Measurements from ENCODE around the gene CCL4. TPM values are rescaled to one million over a fixed set of nuclear protein-coding genes. Genes with fewer than 3 reads are reported as not detected.

Gene CCL4
- total RNA-seq, 2 donors from 2014 or later = not detected

GRCh38 chr17:36057911-36058310, 45.7 kb upstream of the CCL4 start:
- H3K4me1 ChIP-seq (ENCODE audit: control insufficient read depth, insufficient read depth, low read length) = no peaks in the 10 kb centered on the region
- Mint-ChIP-seq H3K4me1 (no peaks in the 10 kb centered on the region), H3K9me3 (no peaks in the 10 kb centered on the region), H3K4me3 (no peak overlapping the region), H3K36me3 (ENCODE audit: low read depth) (no peaks in the 10 kb centered on the region), H3K27ac (no peak overlapping the region), H3K27me3 (ENCODE audit: insufficient read depth) (peaks cover 5% of the 10 kb centered on the region)
- no peak overlapping the region for H3K4me3 ChIP-seq (ENCODE audit: low read length)
- TF ChIP-seq CTCF (conservative IDR thresholded peaks at IDR 0.05) = no peak
- no peak overlapping the region for H3K27ac ChIP-seq (ENCODE audit: low read depth, low read length)
- DNase-seq = no peak
- H3K27me3 ChIP-seq (ENCODE audit: control insufficient read depth, insufficient read depth, low read length, poor library complexity, severe bottlenecking) = no peaks in the 10 kb centered on the region
- H3K36me3 ChIP-seq (ENCODE audit: control insufficient read depth, insufficient read depth, low read length) = no peaks in the 10 kb centered on the region
- no peaks in the 10 kb centered on the region for H3K9me3 ChIP-seq (ENCODE audit: control insufficient read depth, low read length)
- H3K9ac ChIP-seq (ENCODE audit: extremely low read depth, low read length, poor library complexity, severe bottlenecking) = no peak overlapping the region

GRCh38 chr17:36059406-36059805, 44.2 kb upstream of the CCL4 start:
- Mint-ChIP-seq H3K9me3 (no peaks in the 10 kb centered on the region), H3K4me1 (no peaks in the 10 kb centered on the region), H3K36me3 (ENCODE audit: low read depth) (no peaks in the 10 kb centered on the region), H3K4me3 (no peak overlapping the region), H3K27me3 (ENCODE audit: insufficient read depth) (peaks cover 5% of the 10 kb centered on the region), H3K27ac (no peak overlapping the region)
- Histone ChIP-seq H3K9ac (ENCODE audit: extremely low read depth, low read length, poor library complexity, severe bottlenecking) (no peak overlapping the region), H3K4me1 (ENCODE audit: control insufficient read depth, insufficient read depth, low read length) (no peaks in the 10 kb centered on the region), H3K27me3 (ENCODE audit: control insufficient read depth, insufficient read depth, low read length, poor library complexity, severe bottlenecking) (no peaks in the 10 kb centered on the region), H3K4me3 (ENCODE audit: low read length) (no peak overlapping the region), H3K36me3 (ENCODE audit: control insufficient read depth, insufficient read depth, low read length) (no peaks in the 10 kb centered on the region), H3K9me3 (ENCODE audit: control insufficient read depth, low read length) (no peaks in the 10 kb centered on the region), H3K27ac (ENCODE audit: low read depth, low read length) (no peak overlapping the region)
- DNase-seq = no peak
- 89 to 96% methylated on average over 6 to 7 of the region's 7 CpGs for WGBS, 2 experiments (ENCODE audit: insufficient coverage in 1 of 2, insufficient read length in 1 of 2)
- TF ChIP-seq CTCF (conservative IDR thresholded peaks at IDR 0.05) = no peak

GRCh38 chr17:36060816-36061215, 42.8 kb upstream of the CCL4 start:
- no peaks in the 10 kb centered on the region for H3K27me3 ChIP-seq (ENCODE audit: control insufficient read depth, insufficient read depth, low read length, poor library complexity, severe bottlenecking)
- no peaks in the 10 kb centered on the region for H3K9me3 ChIP-seq (ENCODE audit: control insufficient read depth, low read length)
- no peaks in the 10 kb centered on the region for H3K36me3 ChIP-seq (ENCODE audit: control insufficient read depth, insufficient read depth, low read length)
- H3K27ac Mint-ChIP-seq = no peak overlapping the region
- H3K4me1 ChIP-seq (ENCODE audit: control insufficient read depth, insufficient read depth, low read length) = no peaks in the 10 kb centered on the region
- H3K4me3 Mint-ChIP-seq = no peak overlapping the region
- no peaks in the 10 kb centered on the region for H3K36me3 Mint-ChIP-seq (ENCODE audit: low read depth)
- 85 to 93% methylated on average over 2 of the region's 2 CpGs for WGBS, 2 experiments (ENCODE audit: insufficient coverage in 1 of 2, insufficient read length in 1 of 2)
- peaks cover 5% of the 10 kb centered on the region for H3K27me3 Mint-ChIP-seq (ENCODE audit: insufficient read depth)
- no peak for TF ChIP-seq CTCF (conservative IDR thresholded peaks at IDR 0.05)
- H3K4me1 Mint-ChIP-seq = no peaks in the 10 kb centered on the region
- H3K9ac ChIP-seq (ENCODE audit: extremely low read depth, low read length, poor library complexity, severe bottlenecking) = no peak overlapping the region
- H3K9me3 Mint-ChIP-seq = no peaks in the 10 kb centered on the region
- no peak overlapping the region for H3K27ac ChIP-seq (ENCODE audit: low read depth, low read length)
- H3K4me3 ChIP-seq (ENCODE audit: low read length) = no peak overlapping the region
- DNase-seq = no peak
